GM19467 (cell line): Measurements from ENCODE around the gene KIF20B.
A peak's percentile ranks its signal among the peaks of the same experiment; 100 is the strongest.

Source experiments
- ATAC-seq: cut with Tn5 transposase; IDR thresholded peaks from one replicate; pipeline ENCODE4 v1.9.1; 2021; ENCODE audit warnings: mild to moderate bottlenecking, moderate library complexity; ENCODE audit not compliant: unreplicated experiment

Gene KIF20B, protein sequence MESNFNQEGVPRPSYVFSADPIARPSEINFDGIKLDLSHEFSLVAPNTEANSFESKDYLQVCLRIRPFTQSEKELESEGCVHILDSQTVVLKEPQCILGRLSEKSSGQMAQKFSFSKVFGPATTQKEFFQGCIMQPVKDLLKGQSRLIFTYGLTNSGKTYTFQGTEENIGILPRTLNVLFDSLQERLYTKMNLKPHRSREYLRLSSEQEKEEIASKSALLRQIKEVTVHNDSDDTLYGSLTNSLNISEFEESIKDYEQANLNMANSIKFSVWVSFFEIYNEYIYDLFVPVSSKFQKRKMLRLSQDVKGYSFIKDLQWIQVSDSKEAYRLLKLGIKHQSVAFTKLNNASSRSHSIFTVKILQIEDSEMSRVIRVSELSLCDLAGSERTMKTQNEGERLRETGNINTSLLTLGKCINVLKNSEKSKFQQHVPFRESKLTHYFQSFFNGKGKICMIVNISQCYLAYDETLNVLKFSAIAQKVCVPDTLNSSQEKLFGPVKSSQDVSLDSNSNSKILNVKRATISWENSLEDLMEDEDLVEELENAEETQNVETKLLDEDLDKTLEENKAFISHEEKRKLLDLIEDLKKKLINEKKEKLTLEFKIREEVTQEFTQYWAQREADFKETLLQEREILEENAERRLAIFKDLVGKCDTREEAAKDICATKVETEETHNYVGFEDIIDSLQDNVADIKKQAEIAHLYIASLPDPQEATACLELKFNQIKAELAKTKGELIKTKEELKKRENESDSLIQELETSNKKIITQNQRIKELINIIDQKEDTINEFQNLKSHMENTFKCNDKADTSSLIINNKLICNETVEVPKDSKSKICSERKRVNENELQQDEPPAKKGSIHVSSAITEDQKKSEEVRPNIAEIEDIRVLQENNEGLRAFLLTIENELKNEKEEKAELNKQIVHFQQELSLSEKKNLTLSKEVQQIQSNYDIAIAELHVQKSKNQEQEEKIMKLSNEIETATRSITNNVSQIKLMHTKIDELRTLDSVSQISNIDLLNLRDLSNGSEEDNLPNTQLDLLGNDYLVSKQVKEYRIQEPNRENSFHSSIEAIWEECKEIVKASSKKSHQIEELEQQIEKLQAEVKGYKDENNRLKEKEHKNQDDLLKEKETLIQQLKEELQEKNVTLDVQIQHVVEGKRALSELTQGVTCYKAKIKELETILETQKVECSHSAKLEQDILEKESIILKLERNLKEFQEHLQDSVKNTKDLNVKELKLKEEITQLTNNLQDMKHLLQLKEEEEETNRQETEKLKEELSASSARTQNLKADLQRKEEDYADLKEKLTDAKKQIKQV (N-terminal part only)

GRCh38 chr10:89701242-89702120 lies at the start of gene KIF20B:
Gene KIF20B, plus strand, starts transcription at chr10:89701590. Its CDS starts 3,705 bp downstream, at chr10:89705295.
- ATAC-seq, result peak; percentile 99

DNA sequence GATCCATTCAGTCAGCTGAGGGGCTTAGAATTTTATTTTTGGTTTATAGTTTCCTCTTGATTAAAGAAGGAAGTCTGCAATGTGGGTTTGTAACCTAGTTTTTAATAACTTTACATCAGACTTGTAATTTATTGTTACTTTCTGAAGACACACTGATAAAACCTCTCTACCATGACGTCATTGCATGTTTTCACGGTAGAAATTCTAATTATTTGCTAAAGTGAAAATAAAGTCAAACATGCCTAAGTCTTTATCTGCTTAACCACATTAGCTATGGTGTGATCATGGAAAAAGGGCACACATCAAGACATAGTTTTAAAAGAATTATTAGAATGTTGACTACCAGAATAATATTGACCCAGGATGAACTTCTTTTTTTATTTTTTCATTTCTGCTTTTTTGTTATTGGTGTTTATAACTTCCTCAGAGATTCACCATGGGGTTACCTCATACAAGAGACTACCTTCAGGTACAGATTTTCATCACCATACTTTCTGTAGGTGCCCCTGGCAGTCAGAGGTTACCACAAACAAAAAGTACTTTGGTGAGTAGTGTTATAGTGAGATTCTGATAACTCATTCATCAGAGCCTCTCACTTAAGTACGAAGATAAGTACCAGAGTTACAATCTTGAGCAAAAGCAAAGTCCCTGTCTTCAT lies 49.3 kb upstream of the KIF20B start:
- ATAC-seq, result no peak

DNA sequence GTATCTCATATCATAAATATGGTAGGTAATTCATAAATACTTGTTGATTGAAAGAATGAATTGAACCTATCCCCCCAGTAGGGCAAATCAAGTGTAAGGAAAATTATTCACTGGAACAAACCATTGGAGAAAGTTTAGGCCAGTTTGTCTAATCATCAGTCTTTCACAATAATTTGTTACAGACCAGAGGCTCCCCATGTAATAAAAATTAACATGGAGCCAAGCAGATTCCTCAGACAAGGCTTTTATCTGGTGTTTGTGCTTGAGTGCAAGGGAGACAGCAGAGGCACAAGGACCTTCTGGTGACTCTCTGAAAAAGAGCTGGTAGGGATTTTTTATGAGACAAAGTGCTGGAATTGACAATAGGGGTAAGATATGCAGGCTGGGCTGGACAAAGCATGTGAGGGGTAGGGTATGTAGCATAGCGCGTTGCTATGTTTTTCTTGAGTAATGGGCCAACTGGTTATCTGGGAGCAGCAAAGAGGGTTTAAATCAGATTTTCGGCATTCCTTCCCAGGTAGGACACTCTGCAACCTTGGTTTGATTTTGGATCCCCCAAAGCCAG lies 48.5 kb upstream of the KIF20B start:
- no peak for ATAC-seq

DNA sequence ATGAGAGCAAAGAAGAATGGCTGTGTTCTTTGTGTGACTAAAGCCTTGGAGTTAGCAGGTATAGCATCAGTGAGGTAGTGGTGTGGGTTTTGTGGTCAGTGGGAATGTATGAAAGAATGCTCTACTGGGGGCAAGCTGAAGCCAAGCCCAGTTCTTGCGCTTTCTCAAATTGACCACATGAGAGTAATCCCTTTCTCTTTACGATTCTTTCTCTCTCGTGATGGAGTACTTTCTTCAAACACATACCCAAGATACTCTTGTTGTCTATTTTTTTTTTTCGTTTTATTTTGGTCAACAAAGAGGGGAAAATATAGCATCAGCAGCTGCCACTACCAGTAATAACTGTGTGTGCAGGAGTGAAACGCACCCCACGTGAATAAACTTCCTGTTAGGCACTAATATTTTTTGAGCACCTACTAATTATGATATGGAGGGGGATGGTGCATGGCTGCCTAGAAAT lies 48.0 kb upstream of the KIF20B start:
- ATAC-seq, result peak; percentile 61

DNA sequence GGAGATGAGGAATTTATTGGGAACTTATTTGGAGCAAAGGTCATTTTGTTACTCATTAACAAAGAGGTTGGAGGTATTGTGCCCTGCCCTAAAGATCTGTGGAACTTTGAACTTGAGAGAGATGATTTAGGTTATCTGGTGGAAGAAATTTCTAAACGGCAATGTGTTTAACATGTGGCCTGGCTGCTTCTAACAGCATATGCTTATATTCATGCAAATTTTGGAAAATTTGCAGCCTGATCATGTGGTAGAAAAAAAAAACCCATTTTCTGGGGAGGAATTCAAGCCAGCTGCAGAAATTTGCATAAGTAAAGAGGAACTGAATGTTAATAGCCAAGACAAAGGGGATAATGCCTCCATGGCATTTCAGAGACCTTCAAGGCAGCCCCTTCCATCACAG lies 45.7 kb upstream of the KIF20B start:
- ATAC-seq, result no peak

GRCh38 chr10:89657302-89657701 lies 44.1 kb upstream of the KIF20B start:
- no peak for ATAC-seq

GRCh38 chr10:89659143-89660131 lies 42.0 kb upstream of the KIF20B start:
- no peak for ATAC-seq

DNA sequence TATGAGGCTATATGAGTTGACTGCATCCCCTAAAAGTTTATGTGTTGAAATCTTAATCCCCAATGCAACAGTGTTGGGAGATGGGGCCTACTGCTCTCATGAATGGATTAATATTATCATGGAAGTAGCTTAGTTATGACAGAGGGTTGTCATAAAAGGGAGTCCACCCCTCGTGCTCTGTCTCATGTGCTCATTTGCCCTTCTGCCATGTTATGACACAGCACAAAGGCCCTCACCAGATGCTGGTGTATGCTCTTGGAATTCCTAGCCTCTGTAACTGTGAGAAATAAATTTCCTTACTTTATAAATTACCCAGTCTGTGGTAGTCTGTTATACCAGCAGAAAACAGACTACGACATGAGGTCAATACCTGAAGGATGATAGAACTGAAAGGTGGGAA lies 38.8 kb upstream of the KIF20B start:
- no peak for ATAC-seq

DNA sequence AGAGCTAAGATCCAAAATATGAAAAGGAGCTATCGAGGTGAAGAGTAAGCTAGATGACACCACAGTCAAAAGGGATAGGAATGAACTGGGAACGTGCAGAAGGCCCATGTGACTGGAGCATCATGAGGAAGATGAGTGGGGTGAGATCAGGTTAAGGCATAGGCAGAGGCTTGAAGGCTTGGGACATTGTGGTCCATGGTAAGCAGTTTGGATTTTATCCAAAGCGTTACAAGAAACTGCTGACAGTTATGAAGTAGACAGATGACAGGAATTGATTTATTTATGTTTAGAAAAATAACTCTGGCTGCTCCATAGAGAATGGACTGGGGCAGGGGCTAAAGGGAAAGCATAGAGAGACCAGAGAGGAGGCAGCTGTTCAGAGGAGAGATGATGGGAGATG lies 38.2 kb upstream of the KIF20B start:
- ATAC-seq, result no peak

DNA sequence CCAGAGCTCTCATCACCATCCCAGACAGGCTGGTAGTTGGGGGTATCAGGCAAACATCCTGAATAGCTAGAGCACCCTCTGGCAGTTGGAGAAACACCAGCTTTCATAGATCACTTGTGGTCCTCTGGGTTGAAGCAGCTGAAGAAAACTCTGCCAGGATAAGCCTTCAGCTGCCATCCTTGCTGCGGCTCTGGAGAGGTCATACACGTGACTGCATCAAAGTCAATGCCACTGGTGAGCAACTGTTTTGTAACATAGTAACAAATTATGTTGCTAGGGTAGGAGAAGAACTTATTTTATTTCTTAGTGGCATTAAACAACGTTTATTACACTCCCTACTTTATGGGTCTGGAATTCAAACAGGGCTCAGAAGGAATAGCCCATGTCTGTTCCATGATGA lies 37.2 kb upstream of the KIF20B start:
- no peak for ATAC-seq

DNA sequence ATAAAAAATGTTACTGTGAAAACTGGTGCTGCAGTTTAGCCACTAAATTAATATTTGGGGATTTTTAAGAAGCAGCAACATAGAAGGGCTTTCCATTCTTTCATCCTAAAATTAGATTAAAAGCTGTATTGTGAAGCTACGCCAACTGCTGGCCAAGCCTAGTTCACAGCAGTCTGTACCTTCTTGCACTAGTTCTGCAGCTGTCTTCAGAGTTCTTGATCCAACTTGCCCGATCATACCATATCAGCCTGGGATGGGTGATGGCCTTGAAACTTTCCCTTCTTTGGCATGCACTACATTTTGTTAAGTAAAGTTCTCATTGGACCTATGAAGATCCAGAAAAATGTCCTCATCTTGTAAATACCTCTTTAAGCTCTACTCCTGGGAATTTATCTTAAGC lies 36.1 kb upstream of the KIF20B start:
- ATAC-seq, result no peak

DNA sequence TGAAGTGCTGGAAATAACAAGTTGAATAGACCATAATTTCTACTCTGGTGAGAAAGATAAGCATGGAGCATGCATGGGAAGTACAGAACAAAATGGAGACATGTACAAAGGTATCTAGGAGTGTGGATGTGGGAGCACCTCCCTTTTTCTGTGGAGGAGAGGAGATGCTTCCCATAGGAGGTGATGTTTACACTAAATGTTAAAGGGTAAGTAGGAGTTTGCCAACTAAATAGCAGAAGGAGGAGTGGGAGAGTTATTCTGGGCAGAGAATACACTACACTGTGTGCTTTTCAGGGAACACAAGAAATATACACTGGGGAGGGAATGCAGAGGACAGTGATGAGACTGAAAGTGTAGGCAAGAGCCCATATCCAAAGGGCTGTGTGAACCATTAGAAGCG lies 35.3 kb upstream of the KIF20B start:
- no peak for ATAC-seq

DNA sequence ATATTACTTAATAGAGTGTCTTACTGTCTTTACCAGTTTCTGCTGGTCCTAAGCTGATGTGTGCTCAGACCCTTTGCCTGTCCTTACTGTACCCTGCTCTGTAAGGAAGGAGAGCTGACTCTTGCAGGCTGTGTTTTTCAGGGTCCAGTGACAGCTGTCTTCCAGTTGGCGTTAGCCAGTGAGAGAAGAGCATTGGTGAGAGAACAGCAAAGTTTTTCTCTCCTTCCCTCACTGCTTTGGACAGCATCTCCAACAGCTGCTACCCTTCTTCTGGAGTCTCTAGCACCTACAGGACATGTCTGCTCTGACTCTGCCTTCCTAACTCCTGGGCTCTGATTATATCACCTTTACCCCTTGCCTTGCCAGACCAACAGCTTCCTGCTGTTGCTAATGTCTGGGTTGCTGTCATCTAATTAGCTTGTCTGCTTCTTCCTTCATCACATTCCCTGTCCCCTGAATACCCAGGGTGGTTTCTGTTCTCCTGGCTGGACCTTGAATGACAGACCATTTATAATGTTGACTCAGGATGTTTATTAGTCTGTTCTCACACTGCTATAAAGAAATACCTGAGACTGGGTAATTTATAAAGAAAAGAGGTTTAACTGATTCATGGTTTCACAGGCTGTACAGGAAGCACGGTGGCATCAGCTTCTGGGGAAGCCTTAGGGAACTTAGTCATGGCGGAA lies 32.9 kb upstream of the KIF20B start:
- no peak for ATAC-seq

- no peak for ATAC-seq
Measured at GRCh38 chr10:89669985-89670384, 31.4 kb upstream of the KIF20B start.

DNA sequence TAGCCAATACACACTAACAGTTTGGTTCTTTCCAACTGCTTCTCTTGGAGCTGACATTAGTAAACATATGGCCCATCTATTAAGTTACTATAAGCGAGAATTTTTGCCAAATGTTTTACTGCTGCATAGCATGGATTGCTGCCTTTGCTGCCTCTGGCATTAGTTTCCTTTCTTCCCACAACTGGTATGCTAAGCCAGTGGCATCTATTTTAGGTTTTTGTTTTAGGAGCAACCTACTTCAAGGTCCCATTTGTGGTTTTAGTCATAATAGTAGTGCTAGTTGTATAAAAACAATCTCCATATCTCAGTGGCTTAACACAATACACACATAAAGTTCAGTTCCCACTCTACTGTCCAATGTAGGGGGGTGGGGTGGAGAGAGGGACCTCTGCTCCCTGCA lies 30.5 kb upstream of the KIF20B start:
- no peak for ATAC-seq

- no peak for ATAC-seq
Measured at GRCh38 chr10:89677341-89677740, 24.0 kb upstream of the KIF20B start.

DNA sequence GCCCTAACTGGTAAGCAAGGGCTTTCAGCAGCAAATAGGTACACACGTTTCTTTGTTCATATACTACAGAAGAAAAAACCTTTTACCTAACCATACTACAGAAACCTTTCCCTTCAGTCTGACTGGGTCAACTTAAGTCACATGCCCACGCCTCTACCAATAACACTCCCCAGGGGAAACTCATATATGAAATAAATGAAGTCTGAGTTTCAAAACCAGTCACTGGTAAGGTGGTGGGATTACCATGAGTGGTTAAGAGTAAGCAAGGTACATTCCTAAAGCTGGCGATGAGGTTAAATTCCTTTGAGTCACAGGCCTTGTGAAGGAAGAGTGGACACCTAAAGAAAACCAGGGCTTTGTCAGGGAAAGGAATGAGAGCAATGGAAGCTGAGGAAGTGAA lies 21.4 kb upstream of the KIF20B start:
- no peak for ATAC-seq
